ENCODE data around the gene ABCA12.

ABCA12 gene

GRCh38 chr2:214934006-214934405 lies 204.4 kb downstream of the ABCA12 start:
- no peak for DNase-seq (ENCODE audit: low spot score)

- no peak for DNase-seq (ENCODE audit: low spot score)
Observed at GRCh38 chr2:214904634-214905033, 233.8 kb downstream of the ABCA12 start.

GRCh38 chr2:214904176-214904575 lies 234.2 kb downstream of the ABCA12 start:
- DNase-seq (ENCODE audit: low spot score) = no peak

GRCh38 chr2:214902286-214902685 lies 236.1 kb downstream of the ABCA12 start:
- DNase-seq (ENCODE audit: low spot score) = no peak

- DNase-seq (ENCODE audit: low spot score) = no peak
Observed at GRCh38 chr2:214899751-214900150, 238.7 kb downstream of the ABCA12 start.

GRCh38 chr2:214896274-214896673 lies 242.2 kb downstream of the ABCA12 start:
- no peak for DNase-seq (ENCODE audit: low spot score)

- no peak for DNase-seq (ENCODE audit: low spot score)
Observed at GRCh38 chr2:214895469-214895868, 243.0 kb downstream of the ABCA12 start.

GRCh38 chr2:214889301-214889700 lies 249.1 kb downstream of the ABCA12 start:
- no peak for DNase-seq (ENCODE audit: low spot score)

GRCh38 chr2:214881647-214882202 lies 256.7 kb downstream of the ABCA12 start:
- no peak for DNase-seq (ENCODE audit: low spot score)

Data from HuH-7.5 (cell line).